GM20000 (cell line): ENCODE measurements around the gene TBC1D4.

Experiments
- DNase-seq: peaks from one replicate; pipeline ENCODE4 v3.0.0; 2012; ENCODE audit warnings: low spot score
- TF ChIP-seq, protein P1 (sequence below): IDR thresholded peaks from 2 replicates; pipeline ENCODE4 v1.5.1; 2012; ENCODE audit warnings: mild to moderate bottlenecking, control low read depth; ENCODE audit errors: extremely low read depth, missing control alignments

The TBC1D4 gene

DNA sequence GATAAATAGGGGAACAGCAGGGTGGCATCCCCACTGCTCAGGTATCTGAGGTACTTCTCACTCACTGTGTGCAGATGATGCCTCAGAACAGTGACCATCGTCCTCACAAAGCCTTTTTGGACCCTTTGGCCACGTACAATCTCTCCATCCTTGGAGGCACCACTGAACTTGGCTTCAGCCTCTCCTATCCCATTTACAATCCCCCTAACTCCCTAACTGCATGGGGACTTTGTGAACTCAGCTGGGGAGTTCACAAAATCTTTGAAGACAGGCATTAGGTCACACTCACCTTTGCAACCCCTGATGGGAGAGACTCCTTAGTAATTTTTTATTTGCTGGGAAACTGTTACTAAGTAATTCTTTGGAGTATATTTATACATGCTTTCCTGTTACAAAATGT, 60.8 kb downstream of the TBC1D4 start:
- no peak for DNase-seq
- TF ChIP-seq, protein P1, sequence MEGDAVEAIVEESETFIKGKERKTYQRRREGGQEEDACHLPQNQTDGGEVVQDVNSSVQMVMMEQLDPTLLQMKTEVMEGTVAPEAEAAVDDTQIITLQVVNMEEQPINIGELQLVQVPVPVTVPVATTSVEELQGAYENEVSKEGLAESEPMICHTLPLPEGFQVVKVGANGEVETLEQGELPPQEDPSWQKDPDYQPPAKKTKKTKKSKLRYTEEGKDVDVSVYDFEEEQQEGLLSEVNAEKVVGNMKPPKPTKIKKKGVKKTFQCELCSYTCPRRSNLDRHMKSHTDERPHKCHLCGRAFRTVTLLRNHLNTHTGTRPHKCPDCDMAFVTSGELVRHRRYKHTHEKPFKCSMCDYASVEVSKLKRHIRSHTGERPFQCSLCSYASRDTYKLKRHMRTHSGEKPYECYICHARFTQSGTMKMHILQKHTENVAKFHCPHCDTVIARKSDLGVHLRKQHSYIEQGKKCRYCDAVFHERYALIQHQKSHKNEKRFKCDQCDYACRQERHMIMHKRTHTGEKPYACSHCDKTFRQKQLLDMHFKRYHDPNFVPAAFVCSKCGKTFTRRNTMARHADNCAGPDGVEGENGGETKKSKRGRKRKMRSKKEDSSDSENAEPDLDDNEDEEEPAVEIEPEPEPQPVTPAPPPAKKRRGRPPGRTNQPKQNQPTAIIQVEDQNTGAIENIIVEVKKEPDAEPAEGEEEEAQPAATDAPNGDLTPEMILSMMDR, result no peak

- DNase-seq, result no peak
- TF ChIP-seq, protein P1, result no peak
Measured at GRCh38 chr13:75419656-75420055, 62.3 kb downstream of the TBC1D4 start.

DNA sequence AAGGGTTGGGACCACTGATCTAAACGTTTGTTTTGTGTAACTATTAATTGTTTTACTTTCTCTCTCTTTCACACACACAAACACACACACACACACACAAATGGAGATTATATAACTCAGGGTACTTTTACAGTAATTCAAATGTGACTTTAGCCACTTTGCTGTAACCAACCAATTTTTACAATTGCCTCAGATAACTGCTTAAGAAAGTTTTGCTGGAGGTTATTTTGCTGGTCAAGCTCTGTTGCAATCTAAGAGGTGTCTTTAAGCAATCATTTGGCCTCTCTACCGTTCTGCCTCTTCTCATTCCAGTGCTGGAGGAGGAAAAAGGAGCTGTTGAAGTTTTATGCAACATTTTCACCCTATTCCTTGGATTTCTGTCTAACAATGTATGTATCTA, 63.0 kb downstream of the TBC1D4 start:
- TF ChIP-seq, protein P1, result no peak
- no peak for DNase-seq

GRCh38 chr13:75418186-75418843, 63.7 kb downstream of the TBC1D4 start:
- DNase-seq, result no peak
- TF ChIP-seq, protein P1, result no peak

DNA sequence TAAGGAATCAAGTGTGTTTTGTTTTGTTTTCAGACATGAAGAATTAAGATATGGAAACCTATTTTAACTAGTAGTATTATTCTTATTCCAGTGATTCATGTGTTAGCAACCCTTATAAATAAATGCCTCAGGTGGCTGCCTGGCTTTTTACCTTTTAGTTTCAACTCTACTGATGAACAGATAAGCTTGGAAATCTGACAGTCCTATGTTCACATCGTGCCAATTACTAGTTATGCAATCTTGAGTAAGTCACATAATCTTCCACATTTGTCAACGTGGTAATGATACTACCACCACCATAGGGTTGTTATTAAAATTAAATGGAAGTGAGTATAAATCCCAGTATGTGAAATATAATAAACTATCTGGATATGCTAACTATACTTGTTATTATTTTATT, 64.3 kb downstream of the TBC1D4 start:
- TF ChIP-seq, protein P1, result no peak
- DNase-seq, result no peak

DNA sequence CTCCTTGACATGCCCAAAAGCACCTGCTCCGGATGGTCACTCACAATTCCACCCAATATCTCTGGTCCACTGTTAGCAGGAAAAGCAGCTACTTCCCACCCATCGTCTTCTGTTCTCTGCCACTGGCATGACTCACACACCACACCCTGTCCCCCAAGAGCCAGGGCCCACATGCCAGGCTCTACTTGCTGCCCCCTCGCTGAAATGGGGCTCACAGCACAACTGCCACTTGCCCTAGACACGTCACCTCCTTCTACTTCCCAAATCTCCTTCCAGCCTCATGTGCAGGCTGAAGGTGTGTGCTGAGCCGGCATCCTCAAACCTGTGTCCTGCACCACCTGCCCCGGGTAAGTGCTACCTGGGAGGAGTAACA, 65.0 kb downstream of the TBC1D4 start:
- TF ChIP-seq, protein P1, result no peak
- no peak for DNase-seq

GRCh38 chr13:75416327-75417011, 65.5 kb downstream of the TBC1D4 start:
- TF ChIP-seq, protein P1, result no peak

More at GRCh38 chr13:75416327-75417011, 65.5 kb downstream of the TBC1D4 start:
- no peak for DNase-seq
